GM21786 (cell line): Measurements from ENCODE around the gene DISC1.

Source experiments
- ATAC-seq: cut with Tn5 transposase; IDR thresholded peaks from one replicate; pipeline ENCODE4 v1.9.1; 2021; ENCODE audit not compliant: unreplicated experiment

Gene DISC1

DNA sequence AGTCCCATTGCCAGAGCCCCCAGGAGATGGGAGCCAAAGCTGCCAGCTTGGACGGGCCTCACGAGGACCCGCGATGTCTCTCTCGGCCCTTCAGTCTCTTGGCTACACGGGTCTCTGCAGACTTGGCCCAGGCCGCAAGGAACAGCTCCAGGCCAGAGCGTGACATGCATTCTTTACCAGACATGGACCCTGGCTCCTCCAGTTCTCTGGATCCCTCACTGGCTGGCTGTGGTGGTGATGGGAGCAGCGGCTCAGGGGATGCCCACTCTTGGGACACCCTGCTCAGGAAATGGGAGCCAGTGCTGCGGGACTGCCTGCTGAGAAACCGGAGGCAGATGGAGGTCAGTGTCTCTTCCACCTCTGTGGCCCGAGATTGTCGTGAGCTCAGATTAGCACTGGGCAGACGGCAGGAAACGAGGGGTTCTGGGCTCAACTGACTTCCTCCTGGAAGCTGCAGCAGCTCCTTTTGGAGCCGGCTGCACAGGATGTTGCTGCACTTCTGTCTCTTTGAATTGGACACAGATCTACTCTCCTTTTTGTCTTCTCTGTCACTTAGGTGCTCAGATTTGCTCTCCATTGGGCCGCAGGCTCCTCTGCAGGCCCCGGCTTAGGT lies 68.0 kb downstream of the DISC1 start:
- ATAC-seq = no peak

DNA sequence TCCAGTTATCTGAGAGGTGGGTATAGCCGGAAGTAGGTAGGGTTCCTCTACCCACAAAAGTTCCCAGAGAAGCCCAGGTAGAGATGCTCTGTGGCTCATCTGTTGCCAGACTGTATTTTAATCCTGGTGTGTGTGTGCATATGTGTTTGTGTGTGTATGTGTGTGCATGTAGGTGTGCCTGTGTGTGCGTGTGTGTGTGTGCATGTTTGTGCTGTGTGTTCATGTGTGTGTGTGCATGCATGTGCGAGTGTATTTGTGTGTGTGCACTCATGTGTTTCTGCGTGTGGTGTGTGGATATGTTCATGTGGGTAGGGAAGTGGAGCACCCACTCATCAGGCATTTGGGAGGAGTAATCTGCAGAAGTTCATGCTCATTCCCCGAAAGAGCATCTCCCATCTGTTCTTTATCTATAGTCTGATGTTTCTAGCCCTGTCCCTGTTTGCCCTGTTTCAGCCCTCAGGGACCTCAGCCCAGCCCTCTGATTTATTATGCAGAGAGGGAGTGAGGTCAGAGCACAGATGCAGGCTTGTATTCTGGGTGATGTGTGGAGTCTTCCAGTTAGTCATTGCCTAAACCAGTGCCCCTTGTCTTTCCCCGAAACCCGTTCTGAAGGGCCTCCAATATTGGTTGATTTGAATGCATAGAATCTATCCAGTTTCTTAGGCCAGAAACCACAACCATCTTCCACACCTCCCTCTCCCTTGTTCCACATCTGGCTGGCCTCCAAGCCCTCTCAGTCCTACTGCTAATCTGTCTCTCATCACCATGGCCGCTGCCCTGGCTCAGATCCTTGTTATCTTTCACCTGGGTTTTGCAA lies 69.1 kb downstream of the DISC1 start:
- ATAC-seq = no peak

- no peak for ATAC-seq
Measured at GRCh38 chr1:231699784-231700183, 73.2 kb downstream of the DISC1 start.

- ATAC-seq = no peak
Measured at GRCh38 chr1:231701306-231701705, 74.7 kb downstream of the DISC1 start.

DNA sequence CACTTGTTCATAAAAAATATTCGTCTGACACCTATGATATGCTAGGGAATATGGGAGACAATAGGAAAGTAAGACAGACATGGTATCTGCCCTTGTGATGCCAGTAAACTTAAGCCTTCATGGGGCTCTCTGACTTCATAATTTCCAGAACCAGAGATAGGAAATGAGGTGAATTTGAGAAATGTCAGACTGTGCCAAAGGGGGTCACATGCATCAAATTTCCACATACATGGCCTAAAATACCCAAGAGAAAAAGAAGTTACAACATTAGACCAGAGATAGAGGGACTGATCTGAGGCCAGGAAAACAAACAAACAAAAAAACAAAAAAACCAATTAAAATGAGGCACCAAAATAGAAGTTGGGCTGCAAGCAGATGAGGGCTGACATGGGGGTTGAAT lies 75.7 kb downstream of the DISC1 start:
- ATAC-seq = no peak

DNA sequence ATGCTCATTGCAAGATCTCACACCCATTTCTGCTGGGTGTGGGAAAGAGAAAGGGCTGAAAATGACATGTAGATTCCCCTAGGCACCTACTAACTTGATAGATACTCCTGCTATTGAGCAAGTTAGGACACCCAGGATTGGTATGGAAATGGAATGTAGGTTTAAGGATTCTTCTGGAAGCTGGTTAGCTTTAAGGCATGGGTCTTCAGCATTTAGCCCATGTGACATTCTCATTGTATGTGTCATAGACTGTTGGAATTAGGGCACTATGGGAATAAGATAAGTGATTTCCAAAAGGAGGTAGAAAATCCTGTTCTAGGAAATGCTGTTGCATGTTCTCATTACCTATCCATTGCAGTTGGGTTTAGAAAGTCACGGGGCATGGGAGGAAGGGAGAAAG lies 76.2 kb downstream of the DISC1 start:
- no peak for ATAC-seq

DNA sequence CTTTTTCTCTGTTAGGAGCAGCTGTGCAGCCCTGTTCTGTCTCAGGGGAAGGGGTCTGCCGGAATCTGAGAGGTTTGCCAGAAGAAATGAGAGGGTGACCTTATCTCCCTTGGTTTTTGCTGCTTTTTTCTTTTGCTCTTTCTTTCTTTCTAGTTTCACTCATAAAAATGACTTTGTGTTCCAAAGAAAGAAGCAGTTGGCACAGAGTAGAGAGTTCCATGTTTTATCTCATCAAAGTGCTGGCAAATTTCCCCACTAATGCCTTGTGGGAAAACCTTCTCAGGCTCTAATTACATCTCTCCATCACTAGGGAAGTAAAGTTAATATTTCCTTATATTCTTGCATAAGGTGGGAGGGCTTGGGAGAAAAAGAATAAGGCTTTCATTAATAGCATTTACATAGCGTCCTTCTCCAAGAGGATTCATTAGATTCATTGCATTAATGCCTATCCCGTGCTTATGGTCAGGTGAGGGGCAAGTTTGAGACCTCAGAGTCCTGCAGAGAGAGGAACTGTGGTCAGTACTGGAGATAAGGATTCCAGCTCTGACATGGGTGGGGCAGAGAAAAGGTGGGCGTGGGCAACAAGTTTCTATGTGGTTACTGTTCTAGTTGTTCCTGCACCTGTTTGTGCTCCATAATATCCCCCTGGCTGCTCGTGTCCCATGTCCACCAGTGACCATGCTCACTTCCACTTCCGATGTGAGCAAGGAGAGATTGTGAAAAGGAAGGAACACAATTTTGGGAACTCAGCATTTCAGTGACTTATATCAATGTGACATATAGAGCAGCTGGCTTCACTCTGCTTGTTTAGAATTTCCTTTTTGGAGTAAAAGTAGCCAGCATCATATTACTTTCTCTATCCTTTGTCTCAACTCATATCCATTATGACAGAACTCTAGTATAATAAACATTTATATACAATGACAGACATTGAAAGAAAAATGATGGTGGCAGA lies 79.5 kb downstream of the DISC1 start:
- ATAC-seq = no peak

- ATAC-seq = no peak
Measured at GRCh38 chr1:231706934-231707333, 80.3 kb downstream of the DISC1 start.

GRCh38 chr1:231707407-231707806 lies 80.8 kb downstream of the DISC1 start:
- no peak for ATAC-seq

- ATAC-seq = no peak
Measured at GRCh38 chr1:231708394-231708793, 81.8 kb downstream of the DISC1 start.

GRCh38 chr1:231714440-231714839 lies 87.8 kb downstream of the DISC1 start:
- ATAC-seq = no peak

DNA sequence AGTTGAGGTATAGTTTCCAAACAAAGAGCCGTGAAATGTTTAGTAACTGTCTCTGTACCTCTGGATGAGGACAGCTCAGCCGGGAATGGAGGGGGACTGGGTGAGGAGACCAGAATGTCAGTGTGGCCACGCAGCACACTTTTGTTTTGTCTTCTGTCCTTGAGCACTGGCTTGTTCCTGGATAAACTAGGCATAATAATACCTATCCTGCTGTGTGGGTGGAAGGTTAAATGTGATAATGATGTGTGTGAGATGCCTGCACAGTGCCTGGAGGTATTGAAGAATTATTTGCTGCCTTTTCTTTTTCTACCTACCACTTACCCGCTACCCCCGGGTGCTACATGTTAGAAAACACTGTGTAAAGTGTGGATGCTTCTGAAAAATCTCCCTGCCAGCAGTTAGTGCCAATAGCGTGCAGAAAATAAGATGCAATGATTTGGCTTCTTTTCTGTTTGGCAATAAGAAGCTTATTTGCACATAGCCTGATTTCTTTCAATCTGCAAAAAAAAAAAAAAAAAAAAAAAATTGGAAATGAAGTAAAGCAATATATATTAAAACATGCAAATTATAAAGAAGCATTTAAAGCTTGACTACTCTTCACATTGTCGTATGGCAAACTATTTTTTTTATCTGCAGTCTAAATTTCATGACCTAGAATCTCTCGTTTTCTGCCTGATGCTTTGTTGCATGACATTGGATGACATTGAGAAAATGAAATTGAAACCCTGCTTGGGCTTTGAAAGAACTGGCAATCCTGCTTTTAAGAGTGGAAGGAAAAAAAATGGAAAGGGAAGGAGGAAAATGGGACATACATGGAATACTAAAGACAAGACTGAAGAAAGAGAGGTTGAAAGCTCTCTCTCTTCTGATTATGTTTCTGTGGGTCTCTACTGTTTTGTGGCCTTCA lies 89.5 kb downstream of the DISC1 start:
- no peak for ATAC-seq

DNA sequence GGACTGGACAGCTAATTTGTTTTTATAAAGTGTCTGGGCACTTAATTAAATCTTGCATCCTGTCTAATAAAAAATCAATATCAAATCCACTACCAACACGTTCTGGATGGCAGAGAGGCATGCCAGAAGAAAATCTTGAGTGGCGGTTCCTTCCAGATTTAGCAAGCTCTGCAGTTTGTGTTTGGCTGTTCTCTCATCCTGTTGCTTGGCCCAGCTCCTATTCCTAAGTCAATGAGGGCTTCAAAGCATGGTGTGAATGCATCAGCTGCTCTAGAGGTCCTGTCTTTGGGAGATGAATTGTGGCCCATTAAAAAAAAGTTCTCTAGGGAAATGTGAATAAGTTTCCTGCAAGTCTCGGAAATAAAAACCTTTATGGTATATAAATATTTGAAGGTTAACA lies 90.3 kb downstream of the DISC1 start:
- no peak for ATAC-seq

DNA sequence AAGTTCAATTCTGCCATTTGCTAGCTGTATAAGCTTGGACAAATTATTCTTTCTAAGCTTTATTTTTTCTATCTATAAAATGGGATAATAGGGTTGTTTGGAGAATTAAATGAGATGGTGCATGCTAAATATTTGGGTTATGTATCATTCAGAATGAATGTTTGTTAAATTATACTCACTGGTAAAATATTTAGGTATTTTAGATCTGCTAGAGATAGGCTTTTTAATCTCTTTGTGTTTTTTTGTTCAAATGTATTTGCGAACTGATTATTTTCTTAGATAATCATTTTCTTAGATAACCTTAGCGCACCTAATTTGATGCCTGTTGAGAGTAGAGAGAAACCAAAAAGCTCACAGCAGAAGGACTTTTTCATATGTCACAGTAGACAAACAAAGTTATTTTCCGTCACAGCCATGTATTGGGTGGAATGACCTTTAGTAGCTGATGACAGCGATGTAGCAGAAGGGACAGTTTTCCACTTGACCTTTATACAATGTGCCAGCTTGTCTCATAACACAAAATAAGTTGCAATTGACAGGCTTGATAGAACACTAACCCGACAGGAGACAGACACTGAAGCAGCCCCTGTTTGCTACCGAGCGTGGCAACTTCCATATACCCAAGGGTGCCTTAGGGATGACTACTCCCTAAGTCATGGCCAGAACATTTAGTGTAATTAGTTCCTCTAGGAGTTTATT lies 93.0 kb downstream of the DISC1 start:
- ATAC-seq = no peak

DNA sequence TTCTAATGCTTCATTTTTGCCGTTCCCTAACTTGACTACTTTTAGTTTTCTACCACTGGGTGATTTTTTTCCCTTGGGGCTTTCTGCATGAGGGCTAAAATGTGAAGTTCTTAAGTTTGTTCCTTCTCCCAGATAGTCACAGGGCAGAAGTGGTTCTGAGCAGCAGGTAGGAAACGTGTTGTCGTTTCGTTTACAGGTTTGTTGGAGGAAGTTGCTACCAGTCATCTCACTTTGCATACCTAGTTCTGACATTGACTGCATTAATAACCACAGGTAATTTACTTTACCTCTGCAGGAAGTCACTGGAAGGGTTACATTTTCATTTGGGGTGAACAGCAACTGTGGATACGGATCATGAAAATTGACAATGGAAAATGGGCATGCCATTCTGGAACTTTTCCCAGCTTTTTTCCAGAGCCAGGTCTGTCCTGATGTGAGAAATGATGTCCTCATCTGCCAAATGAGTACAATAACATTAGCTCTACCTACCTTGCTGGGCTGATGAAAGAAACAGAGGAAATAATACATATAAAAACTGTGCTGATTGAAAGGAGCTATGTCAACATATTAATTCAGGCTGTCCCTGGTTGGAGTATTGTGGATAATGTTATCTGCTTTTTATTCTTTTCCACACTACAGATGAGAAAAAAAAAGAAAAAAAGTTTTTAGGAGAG lies 94.2 kb downstream of the DISC1 start:
- ATAC-seq = no peak

DNA sequence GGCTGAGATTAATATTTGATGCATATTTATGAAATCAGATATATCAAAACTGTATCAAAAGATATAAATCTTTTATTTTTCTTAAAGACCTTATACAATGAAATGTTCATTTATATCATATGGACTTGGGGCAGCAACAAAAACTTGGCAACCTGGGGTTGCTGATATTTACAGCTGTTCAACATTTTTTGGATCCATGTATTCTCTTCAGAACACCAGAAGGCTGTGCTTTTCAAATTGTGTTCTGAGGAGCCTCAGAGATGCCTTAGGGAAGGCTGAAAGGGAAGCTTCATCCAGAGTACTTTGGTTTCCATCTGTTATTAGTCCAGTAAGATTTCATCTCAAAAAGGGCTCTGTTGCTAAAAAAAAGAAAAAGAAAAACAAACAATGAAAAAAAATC lies 94.8 kb downstream of the DISC1 start:
- ATAC-seq = no peak

DNA sequence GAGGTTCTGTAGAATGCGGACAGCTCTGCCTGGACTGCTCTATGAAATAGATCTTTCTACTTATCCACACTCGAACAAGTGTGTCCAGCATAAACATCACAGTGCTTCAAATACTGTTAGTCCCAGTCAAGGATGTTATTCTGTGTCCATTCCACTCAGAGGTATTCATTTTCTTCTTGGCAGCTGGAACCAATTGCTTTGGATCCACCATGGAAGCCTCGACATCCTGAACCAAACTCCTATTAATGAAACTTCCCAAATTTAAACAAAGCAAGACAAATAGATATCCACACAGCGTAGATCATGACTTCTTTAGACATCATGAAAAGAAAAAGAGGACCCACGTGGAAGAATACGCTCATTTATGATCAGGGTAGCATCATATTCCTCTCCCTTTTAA lies 95.8 kb downstream of the DISC1 start:
- ATAC-seq = no peak

DNA sequence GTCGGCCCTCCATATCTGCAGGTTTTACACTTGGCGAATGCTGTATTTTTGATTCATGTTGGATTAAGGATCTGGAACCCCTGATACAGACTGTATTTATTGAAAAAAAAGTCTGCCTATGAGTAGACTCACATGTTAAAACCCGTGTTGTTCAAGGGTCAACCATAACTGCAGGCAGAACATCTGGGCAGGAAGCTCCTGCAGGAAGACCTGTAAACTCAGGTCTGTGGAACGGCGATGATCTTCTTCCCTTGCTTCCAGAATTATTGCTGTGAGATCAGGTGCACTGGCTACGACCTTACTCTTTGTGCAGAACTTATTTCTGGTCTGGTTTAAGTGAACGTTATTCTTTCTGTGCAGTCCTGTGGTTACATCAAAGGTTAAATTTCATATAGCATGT lies 96.6 kb downstream of the DISC1 start:
- no peak for ATAC-seq

DNA sequence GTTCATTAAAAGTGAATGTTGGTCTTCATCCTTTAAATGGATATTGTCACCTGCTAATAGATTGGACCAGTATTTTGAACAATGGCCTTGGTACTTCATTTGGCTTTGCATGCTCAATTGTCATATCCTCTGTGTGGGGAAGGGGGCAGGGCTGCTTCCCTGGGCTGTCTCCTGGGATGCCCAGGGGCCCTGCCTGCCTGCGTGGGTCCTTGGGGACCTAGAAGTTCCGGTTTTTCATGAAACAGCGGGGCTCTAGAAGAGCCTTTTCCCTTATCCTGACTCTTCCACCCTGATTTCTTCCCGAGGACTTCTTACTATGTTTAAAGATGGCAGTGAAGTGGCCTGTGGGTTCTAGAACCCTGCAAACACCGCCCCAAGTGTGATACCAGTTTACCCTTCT lies 97.5 kb downstream of the DISC1 start:
- ATAC-seq = no peak
